ENCODE data around the gene PTPRD. TPM values are rescaled to one million over a fixed set of nuclear protein-coding genes. Genes with fewer than 3 reads are reported as not detected.

Gene PTPRD
- total RNA-seq, 3 donors from 2014 or later = 2.9 to 5.4 (median 3.6) TPM

DNA sequence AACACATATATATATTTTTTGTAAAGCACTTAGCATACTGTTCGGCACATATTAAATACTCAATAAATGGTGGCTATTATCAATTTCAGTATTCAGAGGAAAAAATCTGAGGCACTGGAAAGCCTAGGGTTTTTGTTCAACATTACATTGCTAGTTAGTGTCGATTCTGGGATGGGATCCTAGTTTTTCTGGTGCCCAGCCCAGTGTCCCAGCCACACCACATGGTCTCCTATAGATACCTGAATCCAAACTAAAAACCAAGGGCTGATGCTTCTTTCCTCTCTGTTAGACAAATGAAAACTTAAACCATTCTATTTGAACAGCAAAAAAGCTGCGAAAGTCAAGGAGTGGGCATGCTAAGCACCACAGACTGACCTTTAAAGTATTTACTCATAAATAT, 2002.5 kb downstream of the PTPRD start:
- Histone ChIP-seq H3K4me1 (no peaks in the 10 kb centered on the region), H3K27ac (no peak overlapping the region), H3K27me3 (no peaks in the 10 kb centered on the region), H3K36me3 (no peaks in the 10 kb centered on the region), H3K9me3 (no peaks in the 10 kb centered on the region), H3K4me3 (no peak overlapping the region)
- DNase-seq (ENCODE audit: low spot score in 2 of 2) = no peak
- TF ChIP-seq POLR2A (IDR thresholded peaks at IDR 0.05) (no peak), POLR2AphosphoS5 (IDR thresholded peaks at IDR 0.05) (no peak)
- TF ChIP-seq, protein P1, sequence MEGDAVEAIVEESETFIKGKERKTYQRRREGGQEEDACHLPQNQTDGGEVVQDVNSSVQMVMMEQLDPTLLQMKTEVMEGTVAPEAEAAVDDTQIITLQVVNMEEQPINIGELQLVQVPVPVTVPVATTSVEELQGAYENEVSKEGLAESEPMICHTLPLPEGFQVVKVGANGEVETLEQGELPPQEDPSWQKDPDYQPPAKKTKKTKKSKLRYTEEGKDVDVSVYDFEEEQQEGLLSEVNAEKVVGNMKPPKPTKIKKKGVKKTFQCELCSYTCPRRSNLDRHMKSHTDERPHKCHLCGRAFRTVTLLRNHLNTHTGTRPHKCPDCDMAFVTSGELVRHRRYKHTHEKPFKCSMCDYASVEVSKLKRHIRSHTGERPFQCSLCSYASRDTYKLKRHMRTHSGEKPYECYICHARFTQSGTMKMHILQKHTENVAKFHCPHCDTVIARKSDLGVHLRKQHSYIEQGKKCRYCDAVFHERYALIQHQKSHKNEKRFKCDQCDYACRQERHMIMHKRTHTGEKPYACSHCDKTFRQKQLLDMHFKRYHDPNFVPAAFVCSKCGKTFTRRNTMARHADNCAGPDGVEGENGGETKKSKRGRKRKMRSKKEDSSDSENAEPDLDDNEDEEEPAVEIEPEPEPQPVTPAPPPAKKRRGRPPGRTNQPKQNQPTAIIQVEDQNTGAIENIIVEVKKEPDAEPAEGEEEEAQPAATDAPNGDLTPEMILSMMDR (IDR thresholded peaks at IDR 0.05) = no peak
- intact Hi-C loops (cut with DNase I; ENCODE audit: low total_unique reads) = loop anchor here (2.0 kb wide), 1 partner anchor 51 kb away; no protein-coding TSS in a partner anchor

DNA sequence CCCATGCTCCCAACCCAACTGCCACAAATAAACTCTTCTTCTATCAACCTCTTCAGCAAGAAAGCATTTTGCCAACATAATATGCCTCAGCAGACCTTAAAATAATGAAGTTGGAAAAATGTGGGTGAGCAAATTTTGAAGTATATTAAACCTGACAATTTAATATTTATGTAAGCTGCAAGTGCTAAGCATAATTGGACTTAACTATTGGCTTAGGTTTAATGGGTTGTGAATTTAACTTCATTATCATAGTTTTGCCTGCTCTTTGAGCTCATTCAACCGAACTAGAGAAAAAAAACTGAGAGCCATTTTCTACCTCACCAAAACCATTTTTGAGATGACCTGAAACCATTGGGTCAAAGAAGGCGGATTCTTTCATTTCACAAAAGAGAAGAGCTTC, 2007.7 kb downstream of the PTPRD start:
- H3K9me3 ChIP-seq = no peaks in the 10 kb centered on the region
- intact Hi-C loops (cut with DNase I; ENCODE audit: low total_unique reads) = no loop called here
- no peak for TF ChIP-seq POLR2AphosphoS5 (IDR thresholded peaks at IDR 0.05)
- no peak for TF ChIP-seq POLR2A (IDR thresholded peaks at IDR 0.05)
- TF ChIP-seq, protein P1 (IDR thresholded peaks at IDR 0.05) = no peak
- no peak overlapping the region for H3K27ac ChIP-seq
- DNase-seq (ENCODE audit: low spot score in 2 of 2) = no peak
- H3K4me1 ChIP-seq = no peaks in the 10 kb centered on the region
- H3K36me3 ChIP-seq = no peaks in the 10 kb centered on the region
- H3K4me3 ChIP-seq = no peak overlapping the region
- no peaks in the 10 kb centered on the region for H3K27me3 ChIP-seq

DNA sequence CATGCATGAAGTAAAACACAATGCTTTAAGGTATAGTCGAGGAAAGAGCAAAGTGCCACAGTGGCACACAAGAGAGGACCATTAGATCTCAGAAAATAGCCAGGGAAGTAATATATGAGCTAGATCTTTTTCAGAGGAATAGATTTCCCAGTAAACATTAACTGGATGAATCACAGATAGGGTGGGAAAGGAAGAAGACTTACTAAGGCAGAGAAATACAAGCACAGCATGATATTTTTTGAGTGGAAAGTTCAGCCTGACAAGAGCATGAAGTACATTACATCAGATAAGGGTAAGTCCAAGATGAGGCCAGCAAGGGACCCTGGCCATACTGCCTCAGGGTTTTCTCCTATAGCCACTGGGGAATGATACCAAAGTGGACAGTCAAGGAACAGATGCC, 2008.6 kb downstream of the PTPRD start:
- Histone ChIP-seq H3K36me3 (no peaks in the 10 kb centered on the region), H3K4me1 (no peaks in the 10 kb centered on the region), H3K27me3 (no peaks in the 10 kb centered on the region), H3K4me3 (no peak overlapping the region), H3K27ac (no peak overlapping the region), H3K9me3 (no peaks in the 10 kb centered on the region)
- intact Hi-C loops (cut with DNase I; ENCODE audit: low total_unique reads) = no loop called here
- TF ChIP-seq POLR2A (IDR thresholded peaks at IDR 0.05) = no peak
- TF ChIP-seq, protein P1 (IDR thresholded peaks at IDR 0.05) = no peak
- TF ChIP-seq POLR2AphosphoS5 (IDR thresholded peaks at IDR 0.05) = no peak
- DNase-seq (ENCODE audit: low spot score in 2 of 2) = no peak

DNA sequence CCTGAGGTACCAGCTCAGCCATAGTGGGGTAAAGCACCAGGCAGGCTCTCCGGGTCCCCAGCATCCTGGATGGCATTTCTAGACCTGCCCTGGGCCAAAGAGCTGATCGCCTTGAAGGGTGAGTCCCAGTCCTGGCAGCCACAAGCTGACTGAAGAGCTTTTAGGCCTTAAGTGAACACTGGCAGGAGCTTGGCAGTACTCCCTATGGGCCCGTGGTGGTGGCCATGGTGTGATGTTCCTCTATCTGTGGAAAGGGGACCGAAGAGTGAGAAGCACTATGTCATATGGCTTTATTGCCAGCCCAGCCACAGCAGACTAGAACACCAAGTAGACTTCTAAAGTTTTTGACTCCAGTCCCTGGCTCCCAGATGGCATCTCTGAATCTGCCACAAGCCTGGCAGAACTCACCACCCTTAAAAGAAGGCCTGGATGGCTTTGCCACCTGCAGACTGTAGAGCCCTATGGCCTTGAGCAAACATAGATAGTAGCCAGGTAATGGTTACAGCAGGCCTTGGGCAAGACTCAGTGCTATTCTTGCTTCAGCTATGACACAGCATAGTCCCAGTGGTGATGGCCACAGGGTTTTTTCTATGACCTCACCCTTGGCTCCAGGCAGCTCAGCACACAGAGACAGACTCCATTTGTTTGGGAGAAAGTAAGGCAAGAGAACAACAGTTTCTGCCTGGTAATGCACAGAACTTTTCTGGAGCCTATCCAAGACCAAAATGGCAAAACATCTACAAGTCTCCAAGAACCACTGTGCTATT, 2011.7 kb downstream of the PTPRD start:
- intact Hi-C loops (cut with DNase I; ENCODE audit: low total_unique reads) = no loop called here
- no peaks in the 10 kb centered on the region for H3K9me3 ChIP-seq
- DNase-seq (ENCODE audit: low spot score in 2 of 2) = no peak
- H3K4me1 ChIP-seq = no peaks in the 10 kb centered on the region
- no peaks in the 10 kb centered on the region for H3K27me3 ChIP-seq
- TF ChIP-seq POLR2AphosphoS5 (IDR thresholded peaks at IDR 0.05) = no peak
- TF ChIP-seq, protein P1 (IDR thresholded peaks at IDR 0.05) = no peak
- no peak for TF ChIP-seq POLR2A (IDR thresholded peaks at IDR 0.05)
- H3K36me3 ChIP-seq = no peaks in the 10 kb centered on the region
- H3K4me3 ChIP-seq = no peak overlapping the region
- no peak overlapping the region for H3K27ac ChIP-seq

DNA sequence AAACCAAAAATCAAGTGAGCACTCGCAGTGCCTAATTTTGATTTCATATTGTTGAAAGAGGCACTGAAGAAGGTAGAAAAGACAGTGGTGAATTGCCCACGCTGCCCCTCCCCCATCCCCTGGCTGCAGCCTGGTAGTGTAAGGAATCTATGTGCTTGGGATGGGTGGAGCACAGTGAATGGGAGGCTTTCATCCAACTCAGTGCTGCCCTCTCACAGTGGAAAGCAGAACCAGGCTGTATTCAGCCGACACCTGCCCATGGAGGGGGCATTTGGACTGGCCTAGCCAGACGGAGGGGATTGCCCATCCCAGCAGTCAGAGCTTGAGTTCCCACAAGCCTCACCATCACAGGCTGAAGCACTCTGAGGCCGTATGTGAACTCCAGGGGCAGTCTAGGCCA, 2012.9 kb downstream of the PTPRD start:
- H3K36me3 ChIP-seq = no peaks in the 10 kb centered on the region
- no peak overlapping the region for H3K4me3 ChIP-seq
- DNase-seq (ENCODE audit: low spot score in 2 of 2) = no peak
- H3K4me1 ChIP-seq = no peaks in the 10 kb centered on the region
- H3K27ac ChIP-seq = no peak overlapping the region
- H3K9me3 ChIP-seq = no peaks in the 10 kb centered on the region
- no peaks in the 10 kb centered on the region for H3K27me3 ChIP-seq
- TF ChIP-seq POLR2AphosphoS5 (IDR thresholded peaks at IDR 0.05) (no peak), POLR2A (IDR thresholded peaks at IDR 0.05) (no peak)
- intact Hi-C loops (cut with DNase I; ENCODE audit: low total_unique reads) = no loop called here
